NCI-H526 (cell line): ENCODE results near the gene ZSCAN16.

Experiments
- DNase-seq, 2 experiments: peaks; one replicate each; lab custom pipeline; 2025; lab: John Stamatoyannopoulos, UW

Gene ZSCAN16

GRCh38 chr6:28172006-28172405 lies 47.6 kb downstream of the ZSCAN16 start:
- DNase-seq = no peak

GRCh38 chr6:28176373-28176772 lies 52.0 kb downstream of the ZSCAN16 start:
- DNase-seq = no peak
